Urinary bladder (tissue), 4 donors: ENCODE data around the gene OR2T10. TPM values are rescaled to one million over a fixed set of nuclear protein-coding genes. Genes with fewer than 3 reads are reported as not detected.
"Not testable (repeated sequence)": the region's sequence is repeated elsewhere in the genome, so short reads cannot be mapped to it uniquely, and the experiment has no call there.

Experiments used
- DNase-seq: peaks from one replicate; pipeline ENCODE4 v3.0.0-alpha.2; 2015; ENCODE audit errors: extremely low spot score
- H3K27ac ChIP-seq: one replicate; pipeline ENCODE4 v1.5.1; 2013; ENCODE audit warnings: low read depth, mild to moderate bottlenecking, moderate library complexity
- H3K36me3 ChIP-seq: one replicate; pipeline ENCODE4 v1.6.1; 2013; ENCODE audit warnings: mild to moderate bottlenecking, moderate library complexity; ENCODE audit not compliant: insufficient read depth
- H3K4me1 ChIP-seq: one replicate; pipeline ENCODE4 v1.6.1; 2013; ENCODE audit warnings: mild to moderate bottlenecking, moderate library complexity; ENCODE audit not compliant: insufficient read depth
- H3K4me3 ChIP-seq: one replicate; pipeline ENCODE4 v1.5.1; 2013; ENCODE audit warnings: low read depth, low read length
- WGBS: extraction: QIAGEN DNeasy Blood & Tissue Kit; methylation state at CpG from one replicate; pipeline ENCODE4 v1.1.7; 2013; 5-methylcytosine and 5-hydroxymethylcytosine counted together
- polyA plus RNA-seq: library from polyadenylated mRNA; stranded (reverse); fragments of 200-250 nt; gene quantifications from one replicate; pipeline ENCODE4 v1.2.3, GENCODE V29; 2013
- small RNA-seq: library from RNA; depleted of rRNA; stranded (forward); fragments of <200 nt; gene quantifications from one replicate; pipeline ENCODE3, GENCODE V24; 2014
- total RNA-seq: library from RNA; depleted of rRNA; stranded (reverse); fragments of >200 nt; gene quantifications from one replicate; pipeline ENCODE4 v1.2.3, GENCODE V29; 2014
- donor health status: healthy with polysubstance abuse.
- donor health status: healthy.

OR2T10 gene
- total and polyA plus RNA-seq, 2 donors, result not detected

- Histone ChIP-seq H3K36me3 (no peaks in the 10 kb centered on the region), H3K4me1 (no peaks in the 10 kb centered on the region), H3K27ac (no peak overlapping the region), H3K4me3 (no peak overlapping the region)
- WGBS, result 82% methylated on average over 9 of the region's 9 CpGs
- no peak for DNase-seq
Observed at GRCh38 chr1:248576260-248576980, 21.1 kb downstream of the OR2T10 start.

DNA sequence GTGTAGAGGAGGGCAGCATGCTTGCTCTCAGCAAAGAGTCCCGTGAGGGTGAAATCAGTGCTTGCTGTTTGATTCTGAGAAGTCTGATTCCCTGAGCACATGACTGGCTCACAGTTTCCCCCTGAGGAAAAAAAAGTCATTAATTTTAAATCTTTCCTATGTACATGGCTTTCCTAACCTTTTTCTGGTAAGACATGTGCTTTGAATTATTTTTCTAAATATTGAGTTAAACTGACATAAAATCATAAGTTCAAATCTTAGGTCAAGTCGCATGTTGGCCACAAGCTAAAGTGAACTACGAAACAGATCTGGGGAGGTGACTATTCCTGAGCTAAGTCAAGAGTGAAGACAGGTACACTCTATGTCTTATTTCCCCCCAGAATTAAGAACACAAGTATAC, 22.8 kb downstream of the OR2T10 start, which contains the start of gene OR2T34:
Gene OR2T34 (minus strand): TSS at position 101 of the 400 bp plus-strand sequence. CDS start 0 bp downstream, at position 101.
- H3K27ac ChIP-seq, H3K4me3 ChIP-seq, H3K4me1 ChIP-seq, H3K36me3 ChIP-seq, DNase-seq: not testable (repeated sequence)
- 87% methylated on average over 3 of the region's 3 CpGs for WGBS

GRCh38 chr1:248573856-248574255, 23.6 kb downstream of the OR2T10 start:
- WGBS, result 85% methylated on average over 5 of the region's 8 CpGs
- DNase-seq, H3K36me3 ChIP-seq, H3K4me3 ChIP-seq, H3K27ac ChIP-seq, H3K4me1 ChIP-seq: not testable (repeated sequence)

DNA sequence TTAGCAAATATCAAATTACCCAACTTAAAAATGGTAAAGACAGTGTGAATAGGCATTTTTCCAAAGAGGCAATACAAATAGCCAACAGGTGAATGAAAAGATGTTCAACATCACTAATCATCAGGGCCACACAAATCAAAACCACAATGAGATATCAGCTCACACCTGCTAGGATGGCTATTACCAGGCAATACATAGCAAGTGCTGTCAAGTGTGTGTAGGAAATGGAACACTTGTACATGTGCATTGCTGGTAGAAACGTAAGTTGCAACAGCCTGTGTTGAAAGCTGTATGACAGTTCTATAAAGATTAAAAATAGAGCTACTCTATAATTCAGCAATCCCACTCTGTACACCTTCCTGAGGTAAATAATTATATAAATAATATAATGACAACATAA, 25.5 kb downstream of the OR2T10 start:
- H3K4me3 ChIP-seq, H3K4me1 ChIP-seq, H3K27ac ChIP-seq, DNase-seq, H3K36me3 ChIP-seq: not testable (repeated sequence)
- WGBS, result no CpG with 5 or more reads among the region's 1 CpG

- not testable (repeated sequence) for DNase-seq, H3K4me3 ChIP-seq, H3K4me1 ChIP-seq, H3K27ac ChIP-seq, H3K36me3 ChIP-seq
- 78% methylated on average over 3 of the region's 3 CpGs for WGBS
Observed at GRCh38 chr1:248570811-248571210, 26.7 kb downstream of the OR2T10 start.

GRCh38 chr1:248569049-248569448, 28.5 kb downstream of the OR2T10 start:
- H3K4me3 ChIP-seq, H3K4me1 ChIP-seq, H3K36me3 ChIP-seq, H3K27ac ChIP-seq, DNase-seq: not testable (repeated sequence)
- WGBS, result 67% methylated on average over 2 of the region's 2 CpGs

- not testable (repeated sequence) for DNase-seq, H3K4me1 ChIP-seq
- WGBS, result 61% methylated on average over 11 of the region's 11 CpGs
Observed at GRCh38 chr1:248565530-248566373, 31.7 kb downstream of the OR2T10 start.

DNA sequence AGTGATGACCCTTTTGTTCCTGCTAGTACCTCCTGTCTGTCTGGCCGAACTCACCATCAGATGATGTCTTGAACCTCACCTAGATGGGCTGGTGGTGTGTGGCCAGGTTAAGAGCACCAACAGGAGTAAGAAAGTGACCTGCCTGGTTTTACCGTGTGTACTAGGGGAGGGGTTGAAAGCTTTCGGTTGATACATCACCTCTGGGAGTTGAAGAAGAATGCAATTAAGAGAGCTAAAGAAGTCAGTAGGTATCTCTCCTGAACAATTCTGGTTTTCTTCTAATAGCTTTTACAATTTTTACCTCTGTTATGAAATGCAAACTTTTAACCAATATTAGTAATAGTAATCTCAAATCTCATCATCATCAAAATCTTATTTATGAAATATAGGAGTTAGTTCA, 34.8 kb downstream of the OR2T10 start, which contains the start of gene OR2T29:
Gene OR2T29 (minus strand): TSS at position 101 of the 400 bp plus-strand sequence. CDS start 3,281 bp downstream, outside the sequence.
- DNase-seq, H3K36me3 ChIP-seq, H3K4me1 ChIP-seq, H3K4me3 ChIP-seq, H3K27ac ChIP-seq: not testable (repeated sequence)
- 86% methylated on average over 3 of the region's 3 CpGs for WGBS

More at GRCh38 chr1:248565530-248566373, 31.7 kb downstream of the OR2T10 start:
- not testable (repeated sequence) for H3K4me3 ChIP-seq, H3K36me3 ChIP-seq, H3K27ac ChIP-seq

DNA sequence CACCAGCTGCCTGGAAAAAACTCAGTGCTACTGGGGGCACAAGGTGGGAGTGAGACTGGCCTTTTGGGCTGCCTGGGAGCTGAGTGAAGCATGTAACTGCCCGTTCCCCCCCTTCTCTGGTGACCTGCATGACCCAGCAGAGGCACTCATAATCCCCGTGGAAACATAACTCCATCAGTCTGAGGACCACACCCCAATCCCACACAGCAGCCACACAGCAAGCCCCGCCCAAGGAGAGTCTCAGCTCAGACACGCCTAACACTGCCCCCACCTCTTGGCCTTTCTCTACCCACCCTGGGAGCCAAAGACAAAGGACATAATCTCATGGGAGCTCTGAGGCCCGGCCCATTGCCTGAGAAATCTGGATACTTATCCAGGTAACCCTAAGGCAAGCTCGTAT, 46.5 kb downstream of the OR2T10 start:
- no CpG with 5 or more reads among the region's 6 CpGs for WGBS
- not testable (repeated sequence) for H3K4me1 ChIP-seq, H3K36me3 ChIP-seq

DNA sequence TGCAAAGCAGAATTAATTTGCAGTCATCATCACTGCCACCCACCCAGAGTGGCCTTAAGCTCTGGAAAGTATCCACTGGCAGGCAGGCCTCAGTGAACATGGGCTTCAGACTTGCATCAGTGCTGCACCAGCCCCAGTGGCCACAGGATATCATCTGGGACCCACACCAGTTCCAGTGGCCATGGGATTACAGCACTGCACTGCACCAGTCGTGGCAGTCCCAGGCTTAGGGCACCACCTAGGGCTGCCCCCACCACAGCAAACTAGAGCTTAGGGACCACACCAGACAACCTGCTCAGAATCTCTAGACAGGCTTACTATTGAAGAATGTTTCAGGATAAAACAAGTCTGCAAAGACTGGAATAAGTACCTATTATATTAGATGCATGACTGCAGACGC, 50.1 kb downstream of the OR2T10 start:
- H3K27ac ChIP-seq, H3K4me3 ChIP-seq, DNase-seq, H3K4me1 ChIP-seq, H3K36me3 ChIP-seq: not testable (repeated sequence)
- WGBS, result no CpG with 5 or more reads among the region's 2 CpGs

More for the DNA sequence above, 46.5 kb downstream of the OR2T10 start:
- not testable (repeated sequence) for H3K27ac ChIP-seq, DNase-seq, H3K4me3 ChIP-seq

Small RNA genes lying within 50 kb of the gene (small RNA-seq; reads per million reads assigned to genes)
- gene RF00019, result not detected

Other genes starting within 250 kb of the OR2T10 start
- gene OR14C36, start 248.9 kb downstream of the OR2T10 start, total RNA-seq, result not detected
- not detected for gene OR14C36, start 248.9 kb downstream of the OR2T10 start, polyA plus RNA-seq
- gene OR2T4, start 236.0 kb downstream of the OR2T10 start, total RNA-seq, result not detected
- gene OR2T4, start 236.0 kb downstream of the OR2T10 start, polyA plus RNA-seq, result not detected
- gene OR2T6, start 222.0 kb downstream of the OR2T10 start, total RNA-seq, result not detected
- not detected for gene OR2T6, start 222.0 kb downstream of the OR2T10 start, polyA plus RNA-seq
- gene OR2T1, start 194.7 kb downstream of the OR2T10 start, total RNA-seq, result not detected
- gene OR2T1, start 194.7 kb downstream of the OR2T10 start, polyA plus RNA-seq, result not detected
- not detected for gene OR2T2, start 152.1 kb downstream of the OR2T10 start, total RNA-seq
- not detected for gene OR2T2, start 152.1 kb downstream of the OR2T10 start, polyA plus RNA-seq
- gene OR2T3, start 124.3 kb downstream of the OR2T10 start, total RNA-seq, result not detected
- gene OR2T3, start 124.3 kb downstream of the OR2T10 start, polyA plus RNA-seq, result not detected
- gene OR2T5, start 109.1 kb downstream of the OR2T10 start, total RNA-seq, result not detected
- not detected for gene OR2T5, start 109.1 kb downstream of the OR2T10 start, polyA plus RNA-seq
- gene OR2G6, start 89.6 kb downstream of the OR2T10 start, total RNA-seq, result not detected
- gene OR2G6, start 89.6 kb downstream of the OR2T10 start, polyA plus RNA-seq, result not detected
- not detected for gene OR2T29, start 34.9 kb downstream of the OR2T10 start, total RNA-seq
- gene OR2T29, start 34.9 kb downstream of the OR2T10 start, polyA plus RNA-seq, result not detected
- not detected for gene OR2T34, start 22.9 kb downstream of the OR2T10 start, total RNA-seq
- gene OR2T34, start 22.9 kb downstream of the OR2T10 start, polyA plus RNA-seq, result not detected
- gene OR2T11, start 37.4 kb upstream of the OR2T10 start, total RNA-seq, result not detected
- not detected for gene OR2T11, start 37.4 kb upstream of the OR2T10 start, polyA plus RNA-seq
- gene OR2T35, start 47.6 kb upstream of the OR2T10 start, total RNA-seq, result not detected
- gene OR2T35, start 47.6 kb upstream of the OR2T10 start, polyA plus RNA-seq, result not detected
- gene OR2T27, start 57.8 kb upstream of the OR2T10 start, total RNA-seq, result not detected
- gene OR2T27, start 57.8 kb upstream of the OR2T10 start, polyA plus RNA-seq, result not detected
- gene OR14I1, start 105.1 kb upstream of the OR2T10 start, total RNA-seq, result not detected
- gene OR14I1, start 105.1 kb upstream of the OR2T10 start, polyA plus RNA-seq, result not detected
- gene LYPD8, start 158.1 kb upstream of the OR2T10 start, total RNA-seq, result not detected
- gene LYPD8, start 158.1 kb upstream of the OR2T10 start, polyA plus RNA-seq, result not detected
- 12.7 TPM for gene SH3BP5L, start 228.2 kb upstream of the OR2T10 start, total RNA-seq
- gene SH3BP5L, start 228.2 kb upstream of the OR2T10 start, polyA plus RNA-seq, result 21.8 TPM
- gene ZNF672, start 240.5 kb upstream of the OR2T10 start, total RNA-seq, result 12.9 TPM
- 32.5 TPM for gene ZNF672, start 240.5 kb upstream of the OR2T10 start, polyA plus RNA-seq